ENCODE data around the gene AXIN1.
"Not testable (repeated sequence)": the region's sequence is repeated elsewhere in the genome, so short reads cannot be mapped to it uniquely, and the experiment has no call there.

AXIN1 gene

GRCh38 chr16:370979-371514 is 18.5 kb upstream of the AXIN1 start:
- no peak for DNase-seq (ENCODE audit: low read depth in 3 of 3)

GRCh38 chr16:370443-370842 is 17.9 kb upstream of the AXIN1 start, which contains the start of gene MRPL28:
Gene MRPL28, minus strand, starts transcription at chr16:370538. Its CDS starts 320 bp downstream, at chr16:370218.
- peak; percentile 86 to 94 (median 91) for DNase-seq (ENCODE audit: low read depth in 3 of 3)

GRCh38 chr16:369866-370436 is 17.4 kb upstream of the AXIN1 start:
- DNase-seq (ENCODE audit: low read depth in 3 of 3), result no peak

- no peak for DNase-seq (ENCODE audit: low read depth in 3 of 3)
These were observed 16.8 kb upstream of the AXIN1 start for GRCh38 chr16:369275-369865.

- no peak for DNase-seq (ENCODE audit: low read depth in 3 of 3)
These were observed 16.1 kb upstream of the AXIN1 start for GRCh38 chr16:368388-369158.

GRCh38 chr16:367333-367903 is 14.9 kb upstream of the AXIN1 start:
- DNase-seq (ENCODE audit: low read depth in 3 of 3), result no peak

- no peak for DNase-seq (ENCODE audit: low read depth in 3 of 3)
These were observed 14.0 kb upstream of the AXIN1 start for GRCh38 chr16:366476-366875.

- no peak for DNase-seq (ENCODE audit: low read depth in 3 of 3)
These were observed 12.3 kb upstream of the AXIN1 start for GRCh38 chr16:364595-365491.

GRCh38 chr16:363766-364490 is 11.4 kb upstream of the AXIN1 start:
- no peak for DNase-seq (ENCODE audit: low read depth in 3 of 3)

GRCh38 chr16:363110-363765 is 10.7 kb upstream of the AXIN1 start:
- no peak for DNase-seq (ENCODE audit: low read depth in 3 of 3)

GRCh38 chr16:362702-362999 is 10.1 kb upstream of the AXIN1 start:
- DNase-seq (ENCODE audit: low read depth in 3 of 3), result not testable (repeated sequence)

GRCh38 chr16:361872-362701 is 9.6 kb upstream of the AXIN1 start:
- DNase-seq (ENCODE audit: low read depth in 3 of 3), result peak; percentile 46 to 73 (median 64)

- no peak for DNase-seq (ENCODE audit: low read depth in 3 of 3)
These were observed 8.9 kb upstream of the AXIN1 start for GRCh38 chr16:361341-361871.

- DNase-seq (ENCODE audit: low read depth in 3 of 3), result no peak
These were observed 8.3 kb upstream of the AXIN1 start for GRCh38 chr16:360698-361336.

- no peak for DNase-seq (ENCODE audit: low read depth in 3 of 3)
These were observed 7.6 kb upstream of the AXIN1 start for GRCh38 chr16:359871-360697.

- DNase-seq (ENCODE audit: low read depth in 3 of 3), result no peak
These were observed 6.7 kb upstream of the AXIN1 start for GRCh38 chr16:359067-359763.

- no peak for DNase-seq (ENCODE audit: low read depth in 3 of 3)
These were observed 4.2 kb upstream of the AXIN1 start for GRCh38 chr16:356741-357140.
